Epidermal melanocyte (primary cell): ENCODE measurements around the gene KRT84.

Experiments
- DNase-seq: peaks from one replicate; pipeline ENCODE4 v3.0.0; 2011; ENCODE audit warnings: low spot score; ENCODE audit not compliant: insufficient read length

KRT84 gene

GRCh38 chr12:52385226-52385702, at the start of gene KRT84:
KRT84 (minus strand) TSS chr12:52385652; CDS start chr12:52385585, 67 bp downstream.
- no peak for DNase-seq

- DNase-seq: no peak
Measured at GRCh38 chr12:52434760-52435530, 49.5 kb upstream of the KRT84 start.

- DNase-seq: no peak
Measured at GRCh38 chr12:52434081-52434733, 48.8 kb upstream of the KRT84 start, which contains the start of gene KRT75. KRT75 (minus strand) TSS chr12:52434371; CDS start chr12:52434304, 67 bp downstream.

GRCh38 chr12:52433501-52434080, 48.1 kb upstream of the KRT84 start:
- DNase-seq: no peak

DNA sequence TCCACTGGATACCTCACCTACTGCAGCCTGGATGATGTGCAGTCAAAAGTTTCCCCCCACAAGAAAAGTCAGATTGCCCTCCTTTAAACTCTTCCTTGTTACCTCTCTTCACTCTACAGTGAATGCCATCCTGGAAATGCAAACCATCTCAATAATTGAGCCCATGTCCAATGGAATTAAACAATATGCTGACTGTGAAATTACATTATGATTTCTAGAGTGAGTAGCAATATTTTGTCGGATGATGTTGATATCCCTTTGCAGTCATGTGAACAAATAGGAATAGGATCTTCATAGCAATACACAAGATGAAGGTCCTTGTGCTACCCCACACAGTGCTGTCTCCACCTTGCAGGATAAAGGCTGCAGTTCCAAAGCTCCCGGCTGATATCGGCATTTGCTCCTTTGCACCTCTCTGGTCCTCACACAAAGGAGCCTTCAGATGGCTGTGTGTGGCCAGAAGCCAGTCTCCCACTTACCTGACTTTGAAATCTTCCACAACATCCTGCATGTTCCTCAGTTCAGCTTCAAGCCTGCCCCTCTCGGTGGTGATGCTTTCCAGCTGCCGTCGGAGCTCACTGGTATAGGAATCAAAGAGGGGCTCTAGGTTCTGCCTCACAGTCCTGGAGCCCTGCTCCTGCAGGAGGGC, 47.2 kb upstream of the KRT84 start:
- no peak for DNase-seq

GRCh38 chr12:52428121-52428520, 42.7 kb upstream of the KRT84 start:
- no peak for DNase-seq

- DNase-seq: no peak
Measured at GRCh38 chr12:52427083-52427482, 41.6 kb upstream of the KRT84 start.

DNA sequence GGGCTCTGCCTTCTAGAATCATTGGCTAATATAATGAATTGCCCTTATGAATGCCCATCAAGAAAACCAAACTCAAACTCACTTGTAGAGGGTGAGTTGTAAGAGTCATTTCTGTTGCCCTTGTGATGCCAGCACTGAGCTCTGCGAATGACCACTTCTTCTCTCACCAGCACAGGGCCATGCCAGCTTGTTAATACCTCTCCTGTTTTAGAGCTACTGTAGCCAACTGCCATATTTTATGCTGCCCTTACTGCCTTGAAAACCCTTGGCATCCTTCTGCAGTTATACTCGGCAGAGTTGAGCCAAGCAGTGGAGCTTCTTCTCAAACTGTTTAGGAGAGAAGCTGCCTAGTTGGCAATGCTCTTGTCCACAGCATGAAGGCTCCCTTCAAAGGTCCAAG, 40.6 kb upstream of the KRT84 start:
- DNase-seq: no peak

DNA sequence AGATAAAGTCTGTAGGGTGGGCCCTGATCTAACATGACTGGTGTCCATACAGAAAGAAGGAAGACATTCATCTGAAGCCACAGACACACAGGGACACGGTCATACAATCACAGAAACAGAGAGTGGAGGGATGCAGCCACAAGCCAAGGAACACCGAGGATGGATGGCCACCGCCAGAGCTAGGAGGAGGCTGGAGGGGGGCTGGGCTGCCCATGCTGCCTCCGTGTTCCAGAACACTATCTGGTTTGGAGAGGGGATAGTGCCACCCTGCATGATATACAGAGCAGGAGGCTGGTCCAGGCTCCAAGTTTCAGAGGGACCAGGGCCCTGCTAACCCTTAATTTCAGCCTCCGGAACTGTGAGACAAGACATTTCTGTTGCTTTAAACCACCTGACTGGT, 40.0 kb upstream of the KRT84 start:
- no peak for DNase-seq

DNA sequence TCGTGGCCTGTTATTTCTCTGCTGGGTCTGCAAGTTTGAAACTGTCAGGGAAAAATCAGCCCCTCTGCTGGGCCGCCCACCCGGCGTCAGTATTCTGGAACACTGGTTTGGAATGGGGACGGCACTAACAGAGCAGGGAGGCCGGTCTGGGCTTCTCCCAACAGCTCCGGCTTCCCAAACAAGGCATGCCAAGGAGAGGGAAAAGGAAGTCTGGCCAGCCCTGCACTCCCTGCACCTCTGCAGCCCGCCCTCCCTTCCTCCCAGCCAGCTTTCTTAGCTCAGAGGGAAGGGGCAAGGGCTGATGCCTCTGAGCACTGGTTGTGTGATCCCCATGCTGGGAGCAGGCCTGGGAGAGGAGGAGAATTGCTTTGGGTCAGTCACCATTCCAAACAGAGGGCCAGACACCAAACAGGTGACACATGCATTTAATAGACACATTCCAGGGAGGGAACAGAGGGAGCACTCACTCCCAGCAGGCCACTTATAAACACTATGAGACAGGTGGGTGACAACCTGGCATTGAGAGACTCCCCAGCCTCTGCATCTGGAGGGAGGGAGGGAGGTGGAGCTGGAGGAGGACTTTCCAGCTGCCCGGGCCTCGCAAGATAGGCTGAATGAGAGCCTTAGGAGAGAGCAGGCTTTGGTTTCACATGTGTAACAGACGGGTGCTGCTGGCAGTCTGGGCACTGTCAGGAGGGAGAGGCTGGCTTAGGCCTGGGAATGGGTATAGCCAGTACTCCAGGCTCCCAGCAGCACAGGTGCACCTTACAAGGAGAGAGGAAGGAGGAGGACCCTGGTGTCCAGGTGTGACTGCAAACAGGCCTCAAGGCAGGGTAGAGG, 38.4 kb upstream of the KRT84 start:
- DNase-seq: no peak

DNA sequence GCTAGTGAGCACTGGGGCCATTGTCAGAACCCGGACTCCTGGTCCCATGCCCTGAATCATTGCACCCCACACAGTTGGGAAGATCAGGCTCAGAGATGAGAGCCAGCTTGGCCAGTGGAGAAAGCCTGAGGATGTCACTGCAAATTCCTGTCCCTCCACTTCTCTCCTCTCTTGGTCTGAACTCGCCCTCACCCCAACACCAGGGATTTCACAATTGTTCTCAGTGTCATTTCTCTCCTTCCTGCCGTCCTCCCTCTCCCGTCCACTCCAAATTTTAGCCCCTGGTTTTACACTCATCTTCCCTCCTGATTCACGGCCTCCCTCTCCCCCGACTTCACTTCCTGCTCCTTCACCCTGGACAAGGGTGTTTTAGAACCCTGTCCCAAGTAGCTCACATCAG, 37.6 kb upstream of the KRT84 start:
- no peak for DNase-seq

DNA sequence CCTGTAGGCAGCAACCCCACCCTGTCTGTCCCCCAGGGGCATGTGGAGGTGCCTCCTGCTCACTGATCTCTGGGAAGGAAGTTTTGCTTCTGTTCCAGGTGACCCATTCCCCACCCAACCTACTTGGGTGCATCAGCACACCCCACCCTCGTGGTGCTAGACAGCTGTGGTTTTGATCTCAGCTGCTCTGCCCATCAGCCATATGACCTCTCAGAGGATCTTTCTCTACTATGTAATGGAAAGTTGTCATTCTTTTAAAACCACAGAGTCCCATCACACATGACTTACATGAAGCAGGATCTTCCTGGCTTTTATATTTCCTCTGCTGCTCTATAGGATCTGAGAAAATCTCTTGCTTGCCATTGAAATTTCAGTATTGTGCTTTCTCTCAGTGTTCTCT, 34.2 kb upstream of the KRT84 start:
- no peak for DNase-seq

DNA sequence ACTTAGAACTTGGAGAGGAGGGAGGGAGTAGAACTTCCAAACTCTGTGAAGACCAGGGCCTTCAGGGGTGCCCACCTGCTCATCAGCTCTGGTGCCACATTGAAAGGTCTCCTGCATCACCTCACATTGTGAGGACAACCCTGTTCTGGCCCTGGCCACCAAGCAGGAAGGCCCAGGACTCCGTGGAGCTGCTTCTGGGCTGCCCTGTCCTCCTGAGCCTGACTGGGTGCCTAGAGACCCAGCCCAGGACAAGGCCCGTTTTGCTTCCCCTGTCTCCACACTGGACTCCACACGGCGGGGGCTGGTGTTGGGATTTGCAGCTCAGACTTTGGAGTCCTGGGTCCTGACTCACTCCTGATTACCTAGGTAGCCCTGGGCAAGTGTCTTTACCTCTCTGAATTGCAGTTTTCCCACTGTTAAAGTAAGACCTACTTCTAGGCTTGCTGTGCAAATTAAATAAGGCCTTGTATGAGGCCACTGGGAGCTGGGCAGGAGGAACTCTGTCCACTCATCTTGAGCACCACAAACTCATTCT, 33.2 kb upstream of the KRT84 start:
- no peak for DNase-seq

DNA sequence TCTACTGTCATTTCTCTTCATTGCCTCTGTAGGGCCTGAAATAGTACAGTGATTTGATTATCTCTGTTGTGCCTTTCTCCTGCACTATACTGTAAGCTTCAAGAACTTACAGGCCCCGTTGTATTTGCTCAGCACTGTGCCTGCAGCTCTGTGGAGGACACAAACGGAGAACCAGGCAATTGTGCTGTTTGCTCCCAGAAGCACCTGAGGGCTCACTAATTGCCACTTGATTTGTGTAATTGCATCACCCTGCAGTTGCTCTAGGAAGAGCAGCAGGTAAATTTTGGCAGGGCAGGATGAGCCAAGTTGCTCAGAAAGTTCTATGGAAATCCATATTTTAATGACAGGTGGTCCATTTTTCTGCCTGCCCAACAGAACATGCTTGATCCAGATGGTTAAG, 32.3 kb upstream of the KRT84 start:
- no peak for DNase-seq

GRCh38 chr12:52416795-52417194, 31.3 kb upstream of the KRT84 start:
- DNase-seq: no peak

- DNase-seq: no peak
Measured at GRCh38 chr12:52415870-52416750, 30.7 kb upstream of the KRT84 start.

- DNase-seq: no peak
Measured at GRCh38 chr12:52414936-52415335, 29.5 kb upstream of the KRT84 start.

- DNase-seq: no peak
Measured at GRCh38 chr12:52413782-52414345, 28.4 kb upstream of the KRT84 start.

GRCh38 chr12:52413202-52413601, 27.8 kb upstream of the KRT84 start:
- DNase-seq: no peak
